HG03175 (cell line): Measurements from ENCODE around the gene PRKN.
"Not testable (repeated sequence)": the region's sequence is repeated elsewhere in the genome, so short reads cannot be mapped to it uniquely, and the experiment has no call there.

Experiments
- ATAC-seq: cut with Tn5 transposase; IDR thresholded peaks from one replicate; pipeline ENCODE4 v1.9.1; 2021; ENCODE audit warnings: mild to moderate bottlenecking, moderate library complexity; ENCODE audit not compliant: unreplicated experiment

The PRKN gene

DNA sequence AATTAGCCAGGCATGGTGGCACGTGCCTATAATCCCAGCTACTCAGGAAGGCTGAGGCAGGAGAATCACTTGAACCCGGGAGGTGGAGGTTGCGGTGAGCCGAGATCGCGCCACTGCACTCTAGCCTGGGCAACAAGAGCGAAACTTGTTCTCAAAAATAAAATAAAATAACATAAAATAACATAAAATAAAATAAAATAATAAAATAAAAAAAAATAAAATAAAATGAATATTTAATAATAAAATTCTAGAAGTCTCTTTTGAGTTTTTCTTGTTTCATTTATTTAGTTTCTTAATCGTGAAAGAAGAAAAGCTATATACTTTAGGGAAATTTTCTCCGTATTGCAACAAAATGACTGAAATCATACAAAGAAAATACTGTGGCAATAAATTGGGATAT is 841.0 kb downstream of the PRKN start:
- not testable (repeated sequence) for ATAC-seq

DNA sequence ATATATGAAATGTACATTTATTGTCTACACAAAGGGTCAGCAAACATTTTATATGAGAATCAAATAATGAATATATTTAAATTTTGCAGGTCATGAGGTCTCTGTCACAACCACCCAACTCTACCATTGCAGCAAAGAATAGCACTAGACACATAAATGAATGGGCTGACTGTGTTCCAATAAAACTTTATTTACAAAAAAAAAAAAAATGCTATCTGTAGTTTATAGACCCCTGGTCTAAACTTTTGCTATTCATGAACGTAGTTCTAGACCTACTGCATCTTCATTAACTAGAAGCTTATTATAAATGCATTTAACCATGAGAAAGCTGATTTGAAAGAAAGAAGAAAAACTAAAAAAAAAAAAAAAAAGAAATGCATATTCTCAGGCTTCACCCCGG is 842.8 kb downstream of the PRKN start:
- no peak for ATAC-seq

- ATAC-seq = no peak
These were observed 845.3 kb downstream of the PRKN start for GRCh38 chr6:161882196-161882765.

DNA sequence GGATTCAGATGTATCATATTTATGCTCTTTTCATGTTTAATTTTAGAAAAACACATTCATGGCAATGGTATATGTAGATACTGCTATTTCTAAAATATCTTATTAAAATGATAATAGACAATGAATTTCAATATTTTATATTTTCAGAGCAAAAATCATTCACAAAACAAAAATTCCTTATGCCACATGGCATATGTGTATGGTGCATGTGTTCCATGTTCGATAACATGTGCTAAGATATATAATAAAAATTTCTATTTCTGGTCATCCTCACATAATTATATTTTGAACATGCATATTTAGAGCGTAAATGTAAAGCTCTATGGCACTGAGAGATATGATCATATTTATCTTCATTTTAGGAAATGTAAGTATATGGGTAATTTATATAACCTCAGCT is 847.5 kb downstream of the PRKN start:
- no peak for ATAC-seq

DNA sequence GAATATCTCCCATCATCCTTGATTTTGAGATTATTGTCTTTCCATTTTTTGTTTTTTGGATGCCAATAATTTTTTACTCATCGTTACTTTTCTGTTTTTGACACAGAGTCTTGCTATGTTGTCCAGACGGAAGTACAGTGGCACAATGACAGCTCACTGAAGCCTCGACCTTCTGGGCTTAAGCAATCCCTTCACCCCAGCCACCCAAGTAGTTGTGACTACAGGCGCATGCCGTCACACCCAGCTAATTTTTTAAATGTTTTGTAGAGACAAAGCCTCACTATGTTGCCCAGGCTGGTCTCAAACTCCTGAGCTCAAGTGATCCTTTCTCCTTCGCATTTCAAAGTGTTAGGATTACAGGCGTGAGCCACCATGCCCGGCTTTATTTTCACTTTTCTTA is 851.3 kb downstream of the PRKN start:
- ATAC-seq = no peak

GRCh38 chr6:161870236-161870901 is 857.2 kb downstream of the PRKN start:
- no peak for ATAC-seq

- ATAC-seq = no peak
These were observed 858.1 kb downstream of the PRKN start for GRCh38 chr6:161869491-161869890.

GRCh38 chr6:161866570-161866969 is 861.0 kb downstream of the PRKN start:
- ATAC-seq = no peak

GRCh38 chr6:161861061-161861460 is 866.5 kb downstream of the PRKN start:
- ATAC-seq = not testable (repeated sequence)

DNA sequence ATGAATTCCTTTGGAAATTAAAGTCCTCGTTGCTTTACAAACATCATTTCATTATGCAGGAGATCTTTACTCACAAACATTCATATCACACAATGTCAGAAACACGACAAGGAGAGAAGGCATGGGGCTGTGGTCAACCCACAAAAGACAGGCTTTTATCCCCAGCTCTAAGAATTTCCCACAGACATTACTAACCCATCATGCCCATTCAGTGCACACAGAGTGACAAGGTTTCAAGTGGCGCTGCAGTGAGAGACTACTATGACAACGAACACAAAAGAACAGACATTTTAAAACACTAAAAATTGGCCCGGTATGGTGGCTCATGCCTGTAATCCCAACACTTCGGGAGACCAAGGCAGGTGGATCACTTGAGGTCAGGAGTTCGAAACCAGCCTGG is 873.9 kb downstream of the PRKN start:
- ATAC-seq = no peak

- not testable (repeated sequence) for ATAC-seq
These were observed 876.1 kb downstream of the PRKN start for GRCh38 chr6:161851486-161851885.

DNA sequence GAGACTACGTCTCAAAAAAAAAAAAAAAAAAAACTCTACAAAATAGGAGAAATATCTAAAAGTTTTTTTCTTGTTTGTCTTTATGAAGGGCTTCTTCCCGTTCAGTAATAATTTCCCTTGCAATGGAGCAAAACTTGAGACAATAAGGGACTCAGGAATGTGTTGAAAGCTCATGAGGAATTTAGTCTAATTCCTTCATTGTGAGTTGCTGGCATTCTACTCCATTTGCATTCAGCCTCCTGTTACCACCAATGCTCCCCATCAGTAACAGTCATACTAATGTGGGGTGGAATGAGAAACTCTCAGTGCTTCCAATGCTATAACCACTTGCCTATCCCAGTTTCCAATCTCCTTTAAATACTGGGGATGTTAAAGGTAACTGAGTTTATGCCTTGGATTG is 877.0 kb downstream of the PRKN start:
- ATAC-seq = no peak

DNA sequence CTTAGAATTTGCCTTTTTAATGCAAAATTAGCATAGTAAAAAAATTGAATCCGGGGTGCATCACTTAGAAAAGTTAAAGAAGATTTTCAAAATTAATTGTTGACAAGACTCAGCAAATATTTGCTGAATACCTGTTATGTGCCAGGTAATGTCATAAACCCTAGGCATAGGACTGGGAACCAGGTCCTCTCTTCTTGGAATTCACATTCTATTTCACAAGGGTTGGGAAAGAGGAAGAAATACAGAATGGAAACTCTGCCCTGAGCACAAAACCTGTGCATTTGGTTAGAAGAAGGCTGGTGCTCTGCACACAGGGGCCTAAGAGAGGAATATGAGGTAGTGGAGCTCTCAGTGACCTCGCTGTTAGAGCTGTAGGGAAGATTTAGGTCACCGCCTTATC is 879.9 kb downstream of the PRKN start:
- no peak for ATAC-seq

- ATAC-seq = no peak
These were observed 882.8 kb downstream of the PRKN start for GRCh38 chr6:161844804-161845203.

GRCh38 chr6:161843066-161843465 is 884.5 kb downstream of the PRKN start:
- ATAC-seq = no peak

- no peak for ATAC-seq
These were observed 887.2 kb downstream of the PRKN start for GRCh38 chr6:161840380-161840779.

DNA sequence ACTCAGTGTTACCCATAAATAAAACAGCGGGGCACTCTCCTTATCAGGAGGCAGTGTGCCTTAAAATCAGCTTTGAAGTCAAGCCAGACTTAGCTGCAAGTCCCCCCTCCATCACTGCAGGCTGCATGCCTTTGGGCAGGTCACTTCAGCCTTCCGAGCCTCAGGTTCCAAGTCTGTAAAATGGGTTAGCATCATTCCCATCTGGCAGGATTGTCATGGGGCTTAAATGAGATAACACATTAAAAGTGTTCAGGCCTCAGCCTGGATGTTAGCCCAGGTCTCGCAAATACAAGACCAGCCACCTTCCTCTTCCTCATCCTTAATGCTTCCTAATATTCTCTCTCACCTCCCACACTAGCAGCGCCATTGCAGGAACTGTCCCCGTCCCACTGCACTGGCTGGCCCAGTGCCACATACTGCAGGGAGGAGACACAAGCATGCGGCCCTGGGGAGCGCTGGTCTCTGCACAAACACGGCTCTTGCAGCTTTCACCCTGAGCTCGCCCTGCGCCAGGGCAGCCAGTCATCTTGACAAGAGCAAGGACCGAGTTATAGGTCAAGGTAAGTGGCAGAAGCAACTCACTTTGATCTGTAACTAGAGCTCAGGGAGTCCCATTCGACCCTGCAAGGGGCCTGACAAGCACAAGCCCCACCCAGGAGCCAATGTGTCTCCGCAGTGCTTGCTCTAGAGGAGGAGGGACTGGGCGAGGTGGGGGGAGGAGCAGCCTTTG is 889.1 kb downstream of the PRKN start:
- no peak for ATAC-seq

GRCh38 chr6:161837854-161838253 is 889.7 kb downstream of the PRKN start:
- no peak for ATAC-seq

GRCh38 chr6:161837449-161837735 is 890.2 kb downstream of the PRKN start:
- no peak for ATAC-seq

- ATAC-seq = no peak
These were observed 890.7 kb downstream of the PRKN start for GRCh38 chr6:161836643-161837448.

DNA sequence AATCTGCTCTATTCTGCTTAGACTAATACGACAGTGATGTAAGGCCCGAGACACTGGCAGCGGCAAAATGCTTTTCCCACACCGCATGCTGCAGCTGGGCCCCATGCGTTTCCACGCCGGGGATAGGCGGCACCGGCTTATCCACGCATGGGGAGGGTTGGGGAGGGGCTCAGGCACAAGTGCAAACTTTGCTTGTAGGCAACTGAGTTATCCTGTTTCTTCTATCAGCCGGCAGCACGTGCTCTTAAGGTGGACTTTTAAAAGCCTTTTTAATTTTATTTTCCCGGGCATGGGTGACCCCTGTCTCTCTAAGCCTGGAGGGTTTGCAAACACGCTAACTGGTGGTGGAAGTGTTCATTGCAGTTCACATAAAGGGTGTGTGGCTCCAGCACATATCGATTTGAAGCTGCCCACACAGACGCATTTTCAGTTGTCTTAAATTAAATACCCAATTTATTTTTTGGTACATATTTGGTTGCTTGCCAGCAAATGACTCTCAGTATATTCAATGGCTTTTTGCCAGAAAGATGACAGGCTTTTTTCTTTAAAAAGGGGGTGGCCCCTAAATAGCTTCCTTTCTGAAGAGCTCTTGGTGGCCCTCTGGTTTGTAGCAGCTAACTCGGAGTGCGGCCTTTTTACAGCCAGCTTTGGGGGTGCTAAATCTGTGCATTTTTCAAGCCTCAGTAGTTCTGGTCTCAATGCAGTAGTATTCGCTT is 891.9 kb downstream of the PRKN start:
- no peak for ATAC-seq
